H9 (cell line): ENCODE measurements around the gene MAPK4. TPM values are rescaled to one million over a fixed set of nuclear protein-coding genes. Genes with fewer than 3 reads are reported as not detected.

Source experiments
- DNase-seq: peaks from one replicate; pipeline ENCODE4 v3.0.0-alpha.2; 2017
- H2AFZ ChIP-seq: one replicate; pipeline ENCODE4 v1.6.1; 2013; ENCODE audit warnings: mild to moderate bottlenecking, low read length, control low read depth, moderate library complexity
- H2AK5ac ChIP-seq: 2 replicates; pipeline ENCODE4 v1.6.1; 2013; ENCODE audit warnings: low read length, control low read depth, mixed read lengths; ENCODE audit not compliant: insufficient read length
- H2BK120ac ChIP-seq: one replicate; pipeline ENCODE4 v1.6.1; 2013; ENCODE audit warnings: low read depth, mild to moderate bottlenecking, low read length, control low read depth, inconsistent platforms; ENCODE audit not compliant: poor library complexity, severe bottlenecking
- H2BK12ac ChIP-seq: 2 replicates; pipeline ENCODE4 v1.6.1; 2013; ENCODE audit warnings: low read length, control low read depth, mixed read lengths, low read depth; ENCODE audit not compliant: insufficient read length
- H2BK15ac ChIP-seq: 2 replicates; pipeline ENCODE4 v1.6.1; 2013; ENCODE audit warnings: low read depth, low read length, control low read depth
- H2BK20ac ChIP-seq: one replicate; pipeline ENCODE4 v1.6.1; 2013; ENCODE audit warnings: low read depth, mild to moderate bottlenecking, low read length, control low read depth, inconsistent platforms; ENCODE audit not compliant: poor library complexity, severe bottlenecking
- H2BK5ac ChIP-seq: 2 replicates; pipeline ENCODE4 v1.6.1; 2013; ENCODE audit warnings: low read length, control low read depth, mixed read lengths; ENCODE audit not compliant: insufficient read length
- H3K14ac ChIP-seq: 2 replicates; pipeline ENCODE4 v1.6.1; 2013; ENCODE audit warnings: low read length, control low read depth; ENCODE audit not compliant: insufficient read depth
- H3K18ac ChIP-seq: 2 replicates; pipeline ENCODE4 v1.6.1; 2013; ENCODE audit warnings: low read depth, mild to moderate bottlenecking, mixed read lengths, low read length, control low read depth; ENCODE audit not compliant: insufficient read length
- H3K23ac ChIP-seq: 2 replicates; pipeline ENCODE4 v1.6.1; 2013; ENCODE audit warnings: low read length, control low read depth, mixed read lengths, low read depth; ENCODE audit not compliant: insufficient read length
- H3K23me2 ChIP-seq: 2 replicates; pipeline ENCODE4 v1.6.1; 2013; ENCODE audit warnings: low read depth, mild to moderate bottlenecking, mixed read lengths, low read length, control low read depth; ENCODE audit not compliant: insufficient read length, poor library complexity, severe bottlenecking
- H3K27ac ChIP-seq: 2 replicates; pipeline ENCODE4 v1.5.1; 2013; ENCODE audit warnings: low read length, control low read depth, mixed read lengths, low read depth; ENCODE audit not compliant: insufficient read length
- H3K27me3 ChIP-seq: 2 replicates; pipeline ENCODE4 v1.6.1; 2013; ENCODE audit warnings: low read length, control low read depth, inconsistent platforms; ENCODE audit not compliant: insufficient read depth
- H3K4ac ChIP-seq: 2 replicates; pipeline ENCODE4 v1.6.1; 2013; ENCODE audit warnings: low read depth, mild to moderate bottlenecking, control low read depth, inconsistent platforms, low read length, moderate library complexity
- H3K4me1 ChIP-seq: 2 replicates; pipeline ENCODE4 v1.6.1; 2013; ENCODE audit warnings: low read length, control low read depth, inconsistent platforms; ENCODE audit not compliant: insufficient read depth
- H3K4me2 ChIP-seq: 2 replicates; pipeline ENCODE4 v1.6.1; 2013; ENCODE audit warnings: low read length, control low read depth, mixed read lengths; ENCODE audit not compliant: insufficient read length, insufficient read depth
- H3K56ac ChIP-seq: 2 replicates; pipeline ENCODE4 v1.6.1; 2013; ENCODE audit warnings: low read depth, mild to moderate bottlenecking, mixed read lengths, low read length, control low read depth; ENCODE audit not compliant: insufficient read length
- H3K79me1 ChIP-seq: 2 replicates; pipeline ENCODE4 v1.6.1; 2013; ENCODE audit warnings: low read depth, mild to moderate bottlenecking, moderate library complexity, low read length, control low read depth, inconsistent platforms; ENCODE audit not compliant: insufficient read depth, poor library complexity, severe bottlenecking
- H3K79me2 ChIP-seq: 2 replicates; pipeline ENCODE4 v1.6.1; 2013; ENCODE audit warnings: low read length, control low read depth, inconsistent platforms; ENCODE audit not compliant: insufficient read depth
- H3K9ac ChIP-seq: 2 replicates; pipeline ENCODE4 v1.6.1; 2013; ENCODE audit warnings: low read length, control low read depth, mixed read lengths; ENCODE audit not compliant: insufficient read length; ENCODE audit errors: extremely low read depth
- H3K9me3 ChIP-seq: one replicate; pipeline ENCODE4 v1.6.1; 2013; ENCODE audit warnings: low read depth, low read length, inconsistent platforms; ENCODE audit not compliant: control insufficient read depth
- H3T11ph ChIP-seq: one replicate; pipeline ENCODE4 v1.6.1; 2013; ENCODE audit warnings: mild to moderate bottlenecking, low read length, control low read depth, inconsistent platforms
- H4K20me1 ChIP-seq: one replicate; pipeline ENCODE4 v1.6.1; 2013; ENCODE audit not compliant: control insufficient read depth, insufficient read length, insufficient read depth
- H4K5ac ChIP-seq: 2 replicates; pipeline ENCODE4 v1.6.1; 2013; ENCODE audit warnings: low read depth, mild to moderate bottlenecking, mixed read lengths, low read length, control low read depth; ENCODE audit not compliant: insufficient read length
- H4K8ac ChIP-seq: replicated peaks from 2 replicates; pipeline ENCODE4 v1.6.1; 2013; ENCODE audit warnings: low read length, control low read depth, mixed read lengths, low read depth; ENCODE audit not compliant: insufficient read length
- H4K91ac ChIP-seq: 2 replicates; pipeline ENCODE4 v1.6.1; 2013; ENCODE audit warnings: low read depth, mild to moderate bottlenecking, moderate library complexity, mixed read lengths, low read length, control low read depth; ENCODE audit not compliant: insufficient read length
- H3K27ac Mint-ChIP-seq, 3 experiments: 2 replicates in 2 of 3; 3 replicates in 1 of 3; pipeline ENCODE4 v1.8.0; 2020 to 2021; ENCODE audit warnings: mixed read lengths in 3 of 3, mild to moderate bottlenecking in 1 of 3, moderate library complexity in 1 of 3
- H3K27me3 Mint-ChIP-seq: 2 replicates; pipeline ENCODE4 v1.8.0; 2021; ENCODE audit warnings: low read depth, mild to moderate bottlenecking, moderate library complexity, mixed read lengths
- H3K36me3 Mint-ChIP-seq, 3 experiments: 2 replicates in 2 of 3; 3 replicates in 1 of 3; pipeline ENCODE4 v1.8.0; 2020 to 2021; ENCODE audit warnings: low read depth in 3 of 3, mixed read lengths in 3 of 3; ENCODE audit not compliant: insufficient read depth in 1 of 3
- H3K4me1 Mint-ChIP-seq, 2 experiments: 2 replicates each; pipeline ENCODE4 v1.8.0; 2020; ENCODE audit warnings: mixed read lengths in 2 of 2
- H3K4me3 Mint-ChIP-seq, 2 experiments: 2 replicates in 1 of 2; 3 replicates in 1 of 2; pipeline ENCODE4 v1.8.0; 2020 to 2021; ENCODE audit warnings: mild to moderate bottlenecking in 2 of 2, mixed read lengths in 2 of 2, moderate library complexity in 1 of 2
- H3K9me3 Mint-ChIP-seq, 2 experiments: 2 replicates in 1 of 2; 3 replicates in 1 of 2; pipeline ENCODE4 v1.8.0; 2020; ENCODE audit warnings: mild to moderate bottlenecking in 2 of 2, mixed read lengths in 2 of 2, moderate library complexity in 1 of 2
- CTCF ChIP-seq: fragments of 200-600 bp; sonication (generic); conservative IDR thresholded peaks from 3 replicates; pipeline ENCODE4 v1.8.0; 2021; ENCODE audit warnings: antibody characterized with exemption, mild to moderate bottlenecking
- WGBS: extraction: QIAGEN DNeasy Blood & Tissue Kit; methylation state at CpG from one replicate; pipeline ENCODE4 v1.1.7; 2013; ENCODE audit warnings: missing lambda C conversion rate, low lambda C conversion rate, mixed read lengths; ENCODE audit not compliant: insufficient read length; ENCODE audit errors: extremely low coverage; 5-methylcytosine and 5-hydroxymethylcytosine counted together
- total RNA-seq: library from RNA; stranded (reverse); gene quantifications from 2 replicates; pipeline ENCODE4 v1.2.1, GENCODE V29; 2021

Gene MAPK4
- total RNA-seq, 1 experiment from 2014 or later = 1.6 TPM

- H3K4me3 Mint-ChIP-seq = no peak overlapping the region
- no peak for TF ChIP-seq CTCF
- H3T11ph ChIP-seq = no peak overlapping the region
- no peak overlapping the region for H2BK120ac ChIP-seq
- H3K79me1 ChIP-seq = no peaks in the 10 kb centered on the region
- no peak overlapping the region for H2BK20ac ChIP-seq
- no peak overlapping the region for H3K18ac ChIP-seq
- no peak overlapping the region for H2AFZ ChIP-seq
- H3K79me2 ChIP-seq = no peaks in the 10 kb centered on the region
- H3K23me2 ChIP-seq = no peaks in the 10 kb centered on the region
- no peak overlapping the region for H3K9ac ChIP-seq
- no peak overlapping the region for H2BK5ac ChIP-seq
- no peak overlapping the region for H3K56ac ChIP-seq
- no peaks in the 10 kb centered on the region for H3K27me3 Mint-ChIP-seq
- H3K23ac ChIP-seq = no peak overlapping the region
- H2AK5ac ChIP-seq = no peak overlapping the region
- peak overlapping the region; percentile 13 to 63 (median 32); a peak in 1 of 7 replicates for H3K27ac Mint-ChIP-seq
- H4K5ac ChIP-seq = no peak overlapping the region
- H3K36me3 Mint-ChIP-seq = no peaks in the 10 kb centered on the region
- H3K4me2 ChIP-seq = no peak overlapping the region
- no peaks in the 10 kb centered on the region for H4K20me1 ChIP-seq
- no peak overlapping the region for H2BK12ac ChIP-seq
- no peaks in the 10 kb centered on the region for H3K27me3 ChIP-seq
- peaks cover 15 to 16% of the 10 kb centered on the region in 2 experiments for H3K4me1 Mint-ChIP-seq
- H3K4me1 ChIP-seq = no peaks in the 10 kb centered on the region
- no peak overlapping the region for H3K27ac ChIP-seq
- no peak overlapping the region for H3K4ac ChIP-seq
- no CpG with 5 or more reads among the region's 1 CpG for WGBS
- no peak overlapping the region for H2BK15ac ChIP-seq
- H4K8ac ChIP-seq = no peak overlapping the region
- DNase-seq = peak; percentile 62
- H3K14ac ChIP-seq = no peak overlapping the region
- no peaks in the 10 kb centered on the region for H3K9me3 ChIP-seq
- no peak overlapping the region for H4K91ac ChIP-seq
- no peaks in the 10 kb centered on the region for H3K9me3 Mint-ChIP-seq
Measured at GRCh38 chr18:50638884-50639420, 79.1 kb downstream of the MAPK4 start.
